Peyer's patch (tissue), 4 donors: Measurements from ENCODE around the gene SCML1. TPM values are rescaled to one million over a fixed set of nuclear protein-coding genes. Genes with fewer than 3 reads are reported as not detected.

Source experiments
- DNase-seq, 3 donors: peaks; one replicate each; pipeline ENCODE4 v3.0.0-alpha.2; 2017 to 2019
- H3K27ac ChIP-seq, 4 donors: fragments of 200-600 bp; sonication (generic); one replicate each; pipeline ENCODE4 v1.5.1; 2016 to 2019
- H3K27me3 ChIP-seq, 2 donors: fragments of 200-600 bp; sonication (generic); one replicate each; pipeline ENCODE4 v1.5.1; 2019
- H3K36me3 ChIP-seq, 3 donors: fragments of 200-600 bp; sonication (generic); one replicate each; pipeline ENCODE4 v1.5.1; 2016 to 2019
- H3K4me1 ChIP-seq, 4 donors: fragments of 200-600 bp; sonication (generic); one replicate each; pipeline ENCODE4 v1.5.1; 2016 to 2019
- H3K4me3 ChIP-seq, 4 donors: fragments of 200-600 bp; sonication (generic); 1 replicate in 3 of 4; 2 replicates in 1 of 4; pipeline ENCODE4 v1.5.1; 2016 to 2019; ENCODE audit warnings: mild to moderate bottlenecking in 1 of 4
- H3K9me3 ChIP-seq, 4 donors: fragments of 200-600 bp; sonication (generic); one replicate each; pipeline ENCODE4 v1.5.1; 2016 to 2019; ENCODE audit warnings: mild to moderate bottlenecking in 1 of 4
- CTCF ChIP-seq, 6 experiments: fragments of 450-650 bp in 4 of 6; fragments of 200-600 bp in 2 of 6; sonication (generic) in 1 of 6; IDR thresholded peaks; one replicate each; pipeline ENCODE4 v1.5.1; 2017 to 2019; ENCODE audit warnings: antibody characterized with exemption in 6 of 6, mild to moderate bottlenecking in 3 of 6, moderate library complexity in 1 of 6
- POLR2A ChIP-seq, 2 donors: fragments of 450-650 bp; IDR thresholded peaks; one replicate each; pipeline ENCODE4 v1.5.1; 2017; ENCODE audit warnings: antibody characterized with exemption in 2 of 2, mild to moderate bottlenecking in 2 of 2, moderate library complexity in 2 of 2
- total RNA-seq, 4 donors: library from RNA; depleted of rRNA; stranded (reverse); fragments of >200 nt; gene quantifications; one replicate each; pipeline ENCODE4 v1.1.0, GENCODE V29; 2016

The SCML1 gene
- total RNA-seq, 4 donors from 2014 or later: 14.0 to 20.6 (median 18.7) TPM

GRCh38 chrX:17700976-17701375, 36.3 kb upstream of the SCML1 start:
- TF ChIP-seq CTCF (IDR thresholded peaks at IDR 0.05) (no peak), POLR2A (IDR thresholded peaks at IDR 0.05) (no peak)
- Histone ChIP-seq H3K27ac (no peak overlapping the region), H3K4me3 (no peak overlapping the region), H3K4me1 (no peaks in the 10 kb centered on the region), H3K27me3 (no peaks in the 10 kb centered on the region), H3K36me3 (no peaks in the 10 kb centered on the region), H3K9me3 (no peaks in the 10 kb centered on the region)
- no peak for DNase-seq

GRCh38 chrX:17703201-17703600, 34.1 kb upstream of the SCML1 start:
- TF ChIP-seq POLR2A (IDR thresholded peaks at IDR 0.05): no peak
- TF ChIP-seq CTCF (IDR thresholded peaks at IDR 0.05): no peak
- Histone ChIP-seq H3K27ac (no peak overlapping the region), H3K4me3 (no peak overlapping the region), H3K27me3 (no peaks in the 10 kb centered on the region), H3K36me3 (no peaks in the 10 kb centered on the region), H3K4me1 (no peaks in the 10 kb centered on the region), H3K9me3 (no peaks in the 10 kb centered on the region)
- no peak for DNase-seq

- Histone ChIP-seq H3K27me3 (no peaks in the 10 kb centered on the region), H3K4me1 (no peaks in the 10 kb centered on the region), H3K9me3 (no peaks in the 10 kb centered on the region), H3K27ac (no peak overlapping the region), H3K4me3 (no peak overlapping the region), H3K36me3 (no peaks in the 10 kb centered on the region)
- no peak for DNase-seq
- no peak for TF ChIP-seq CTCF (IDR thresholded peaks at IDR 0.05)
- TF ChIP-seq POLR2A (IDR thresholded peaks at IDR 0.05): no peak
These were observed 32.1 kb upstream of the SCML1 start for GRCh38 chrX:17705211-17705610.

- Histone ChIP-seq H3K27ac (no peak overlapping the region), H3K4me3 (no peak overlapping the region), H3K27me3 (no peaks in the 10 kb centered on the region), H3K9me3 (no peaks in the 10 kb centered on the region), H3K36me3 (no peaks in the 10 kb centered on the region), H3K4me1 (no peaks in the 10 kb centered on the region)
- no peak for DNase-seq
- TF ChIP-seq POLR2A (IDR thresholded peaks at IDR 0.05) (no peak), CTCF (IDR thresholded peaks at IDR 0.05) (no peak)
These were observed 30.6 kb upstream of the SCML1 start for GRCh38 chrX:17706676-17707075.

- TF ChIP-seq CTCF (IDR thresholded peaks at IDR 0.05): no peak
- TF ChIP-seq POLR2A (IDR thresholded peaks at IDR 0.05): no peak
These were observed 29.6 kb upstream of the SCML1 start for GRCh38 chrX:17707731-17708130.

GRCh38 chrX:17710871-17711301, 26.4 kb upstream of the SCML1 start:
- H3K4me3 ChIP-seq: no peak overlapping the region
- no peak for DNase-seq
- H3K9me3 ChIP-seq: no peaks in the 10 kb centered on the region
- no peak for TF ChIP-seq CTCF (IDR thresholded peaks at IDR 0.05)
- TF ChIP-seq POLR2A (IDR thresholded peaks at IDR 0.05): no peak
- H3K4me1 ChIP-seq: no peaks in the 10 kb centered on the region
- no peaks in the 10 kb centered on the region for H3K27me3 ChIP-seq
- no peak overlapping the region for H3K27ac ChIP-seq
- no peaks in the 10 kb centered on the region for H3K36me3 ChIP-seq

More at GRCh38 chrX:17707731-17708130, 29.6 kb upstream of the SCML1 start:
- H3K27me3 ChIP-seq: no peaks in the 10 kb centered on the region
- no peaks in the 10 kb centered on the region for H3K36me3 ChIP-seq
- DNase-seq: no peak
- no peaks in the 10 kb centered on the region for H3K9me3 ChIP-seq
- H3K4me1 ChIP-seq: no peaks in the 10 kb centered on the region
- H3K4me3 ChIP-seq: no peak overlapping the region
- H3K27ac ChIP-seq: no peak overlapping the region
